GOT3 (cell line): ENCODE data around the gene IP6K2.
"Not testable (repeated sequence)": the region's sequence is repeated elsewhere in the genome, so short reads cannot be mapped to it uniquely, and the experiment has no call there.

Experiments
- DNase-seq: peaks from one replicate; lab custom pipeline; 2025; ENCODE audit warnings: mixed read lengths; lab: John Stamatoyannopoulos, UW

The IP6K2 gene, protein sequence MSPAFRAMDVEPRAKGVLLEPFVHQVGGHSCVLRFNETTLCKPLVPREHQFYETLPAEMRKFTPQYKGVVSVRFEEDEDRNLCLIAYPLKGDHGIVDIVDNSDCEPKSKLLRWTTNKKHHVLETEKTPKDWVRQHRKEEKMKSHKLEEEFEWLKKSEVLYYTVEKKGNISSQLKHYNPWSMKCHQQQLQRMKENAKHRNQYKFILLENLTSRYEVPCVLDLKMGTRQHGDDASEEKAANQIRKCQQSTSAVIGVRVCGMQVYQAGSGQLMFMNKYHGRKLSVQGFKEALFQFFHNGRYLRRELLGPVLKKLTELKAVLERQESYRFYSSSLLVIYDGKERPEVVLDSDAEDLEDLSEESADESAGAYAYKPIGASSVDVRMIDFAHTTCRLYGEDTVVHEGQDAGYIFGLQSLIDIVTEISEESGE

DNA sequence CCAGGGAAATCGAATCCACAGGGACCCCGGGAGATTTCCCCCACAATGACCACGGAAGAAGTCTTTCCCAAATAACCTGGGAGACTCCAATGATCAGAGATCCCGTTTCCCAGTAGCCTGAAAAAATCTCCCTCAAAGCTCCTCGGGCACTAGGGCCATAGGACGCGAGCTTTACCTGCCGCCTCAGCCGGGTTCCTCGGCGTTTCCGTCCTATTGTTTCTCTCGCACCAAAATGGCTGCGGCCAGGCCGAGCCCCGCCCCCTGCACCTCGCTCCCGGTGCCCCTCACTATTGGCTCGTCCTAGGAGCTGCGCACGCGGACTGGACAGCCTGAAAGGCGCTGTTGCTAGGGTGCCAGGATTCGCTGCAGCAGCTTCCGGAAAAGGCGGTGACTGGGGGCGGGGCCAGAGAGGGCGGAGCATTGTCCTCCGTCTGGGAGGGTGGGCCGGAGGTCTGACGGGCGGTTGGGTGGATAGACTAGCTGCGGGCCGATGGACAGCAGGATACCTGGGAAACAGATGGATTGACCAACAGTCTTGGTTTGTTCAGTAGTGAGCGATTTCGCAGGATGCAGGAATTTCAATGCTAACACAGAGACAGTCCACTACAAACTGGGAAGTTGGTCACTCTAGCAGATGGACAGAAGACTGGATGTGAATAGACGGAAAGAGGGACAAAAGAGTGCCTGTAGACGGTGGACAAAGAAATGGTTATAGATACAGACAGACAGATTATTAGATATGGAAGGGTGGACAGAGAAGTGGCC lies at the start of gene IP6K2:
IP6K2 (minus strand) TSS at position 240 of the 765 bp plus-strand sequence. CDS start 21,930 bp downstream, outside the sequence.
- DNase-seq, result peak; percentile 86

DNA sequence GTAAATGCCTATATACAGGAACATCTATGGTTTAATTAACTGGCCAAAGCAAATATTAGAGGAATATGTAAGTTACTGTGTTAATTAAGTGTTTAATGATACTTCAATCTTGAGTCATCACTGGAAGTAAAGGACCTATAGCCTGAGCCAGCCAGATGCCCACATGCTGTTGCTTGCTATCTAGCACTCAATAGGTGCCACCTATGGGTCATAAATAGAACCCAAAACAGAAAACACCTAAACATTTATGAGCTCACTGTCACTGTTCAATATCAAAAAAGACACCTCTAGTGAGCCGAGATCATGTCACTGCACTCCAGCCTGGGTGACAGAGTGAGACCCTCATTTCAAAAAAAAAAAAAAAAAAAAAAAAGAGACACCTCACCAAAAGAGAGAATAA lies 48.4 kb upstream of the IP6K2 start:
- DNase-seq, result no peak

DNA sequence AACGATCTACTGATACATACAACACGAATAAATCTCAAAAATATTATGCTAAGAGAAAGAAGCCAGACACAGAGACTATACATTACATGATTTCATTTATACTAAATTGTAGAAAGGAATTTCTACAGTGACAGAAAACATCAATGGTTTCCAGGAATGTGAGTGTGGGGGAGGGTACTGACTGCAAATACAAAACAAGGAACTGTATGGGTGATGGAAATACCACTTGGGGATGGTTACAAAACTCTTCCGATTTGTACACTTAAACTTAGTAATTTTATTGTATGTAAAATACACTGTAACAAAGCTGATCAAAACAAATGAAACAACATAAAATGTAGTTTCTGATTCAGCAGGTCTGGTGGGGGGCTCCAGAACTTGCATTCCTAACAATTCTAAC lies 45.8 kb upstream of the IP6K2 start:
- DNase-seq, result no peak

DNA sequence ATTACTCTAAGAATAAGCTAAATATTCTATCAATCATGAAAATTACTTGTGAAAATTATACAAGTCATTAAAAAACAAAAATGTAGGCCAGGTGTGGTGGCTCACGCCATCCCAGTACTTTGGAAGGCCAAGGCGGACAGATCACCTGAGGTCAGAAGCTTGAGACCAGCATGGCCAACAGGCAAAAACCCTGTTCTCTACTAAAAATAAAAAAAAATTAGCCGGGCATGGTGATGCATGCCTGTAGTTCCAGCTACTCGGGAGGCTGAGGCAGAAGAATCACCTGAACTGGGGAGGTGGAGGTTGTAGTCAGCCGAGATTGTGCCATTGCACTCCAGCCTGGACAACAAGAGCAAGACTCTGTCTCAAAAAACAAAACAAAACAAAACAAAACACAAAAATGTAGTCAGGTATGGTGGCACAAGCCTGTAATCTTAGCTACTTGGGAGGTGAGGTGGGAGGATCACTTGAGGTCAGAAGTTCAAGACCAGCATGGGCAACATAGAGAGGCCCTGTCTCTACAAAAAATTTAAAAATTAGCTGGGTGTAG lies 43.0 kb upstream of the IP6K2 start:
- not testable (repeated sequence) for DNase-seq

DNA sequence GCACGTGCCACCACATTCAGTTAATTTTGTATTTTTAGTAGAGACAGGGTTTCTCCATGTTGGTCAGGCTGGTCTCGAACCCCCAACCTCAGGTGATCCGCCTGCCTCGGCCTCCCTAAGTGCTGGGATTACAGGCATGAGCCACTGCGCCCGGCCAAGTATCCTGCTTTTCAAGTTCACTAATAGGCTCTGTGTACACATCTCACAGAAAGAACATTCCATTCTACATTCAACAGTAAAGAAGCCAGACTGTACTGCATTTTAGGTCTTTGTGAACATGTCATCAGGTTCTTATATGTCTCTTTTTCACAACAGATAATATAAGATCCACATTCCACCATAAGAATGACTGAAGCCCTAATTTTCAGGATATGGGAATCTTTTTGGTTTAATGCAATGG lies 42.5 kb upstream of the IP6K2 start:
- DNase-seq, result not testable (repeated sequence)

DNA sequence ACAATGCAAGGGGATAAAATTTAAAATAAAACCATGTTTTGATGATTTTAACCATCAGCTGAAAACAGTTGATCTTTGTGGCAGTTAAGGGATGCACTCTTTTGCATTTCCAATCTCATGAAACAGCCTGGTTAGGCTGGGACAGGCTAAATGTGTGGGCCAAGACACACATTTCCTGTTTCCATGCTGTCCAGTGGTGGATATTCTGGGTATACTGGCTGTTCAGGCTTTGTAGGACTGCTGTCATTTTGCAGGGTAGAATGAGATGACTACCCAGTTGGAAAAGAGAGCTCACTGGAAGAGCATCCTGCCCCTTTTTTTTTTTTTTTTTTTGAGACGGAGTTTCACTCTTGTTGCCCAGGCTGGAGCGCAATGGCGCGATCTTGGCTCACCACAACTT lies 42.0 kb upstream of the IP6K2 start:
- DNase-seq, result no peak

DNA sequence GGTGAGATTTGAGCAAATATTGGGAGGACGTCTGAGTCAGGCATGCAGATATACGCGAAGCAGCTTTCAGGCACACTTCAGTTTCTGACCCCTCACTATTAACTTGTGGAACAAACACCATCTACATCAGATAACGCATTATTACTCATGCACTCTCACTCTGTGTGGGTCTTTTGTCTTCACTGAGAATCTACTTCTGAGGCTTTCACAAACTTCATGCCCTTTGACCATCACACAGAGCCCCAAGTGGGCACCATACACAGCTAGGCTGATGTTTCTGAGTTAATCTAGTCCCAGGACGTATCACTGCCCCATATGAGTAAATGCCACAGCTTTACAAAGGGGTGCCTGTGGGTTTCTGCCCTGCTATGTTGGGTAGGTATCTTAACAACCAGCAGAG lies 39.6 kb upstream of the IP6K2 start:
- no peak for DNase-seq

DNA sequence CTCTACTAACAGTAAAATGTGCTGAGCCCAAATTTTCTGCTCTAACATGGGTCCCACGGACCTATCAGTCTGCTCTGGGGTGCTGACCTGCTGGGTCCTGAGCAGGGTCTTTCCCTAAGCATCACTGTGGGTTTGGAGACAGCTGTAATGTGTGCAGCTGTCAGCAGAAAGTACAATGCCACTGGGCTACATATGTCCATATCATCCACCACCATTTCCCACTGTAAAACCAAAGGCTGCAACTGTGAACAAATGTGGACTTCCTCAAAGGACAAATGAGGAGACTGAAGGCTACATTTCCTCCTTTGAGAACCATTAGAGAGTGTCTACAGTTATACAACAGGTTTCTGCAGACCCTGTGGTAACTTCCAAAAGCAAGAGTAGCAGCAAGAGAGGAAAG lies 33.8 kb upstream of the IP6K2 start:
- no peak for DNase-seq

DNA sequence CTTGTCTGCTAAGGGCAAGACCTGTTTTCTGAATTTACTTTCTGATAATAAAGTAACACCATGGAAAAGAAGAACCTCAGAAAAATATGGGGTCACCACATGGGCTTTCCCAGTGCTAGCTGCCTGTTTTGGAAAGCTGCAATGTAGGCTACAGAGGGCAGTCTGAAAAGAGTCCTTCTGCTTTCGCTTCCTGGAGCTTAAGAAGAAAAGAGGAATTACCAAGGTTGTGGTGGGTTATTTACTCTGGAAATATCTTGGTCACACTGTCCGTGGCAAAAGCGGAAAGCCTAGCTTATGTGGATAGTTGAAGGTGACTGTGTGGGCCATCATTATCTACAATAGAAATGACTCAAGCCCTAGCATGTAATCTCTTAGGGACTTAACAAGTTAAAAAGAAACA lies 31.7 kb upstream of the IP6K2 start:
- no peak for DNase-seq

DNA sequence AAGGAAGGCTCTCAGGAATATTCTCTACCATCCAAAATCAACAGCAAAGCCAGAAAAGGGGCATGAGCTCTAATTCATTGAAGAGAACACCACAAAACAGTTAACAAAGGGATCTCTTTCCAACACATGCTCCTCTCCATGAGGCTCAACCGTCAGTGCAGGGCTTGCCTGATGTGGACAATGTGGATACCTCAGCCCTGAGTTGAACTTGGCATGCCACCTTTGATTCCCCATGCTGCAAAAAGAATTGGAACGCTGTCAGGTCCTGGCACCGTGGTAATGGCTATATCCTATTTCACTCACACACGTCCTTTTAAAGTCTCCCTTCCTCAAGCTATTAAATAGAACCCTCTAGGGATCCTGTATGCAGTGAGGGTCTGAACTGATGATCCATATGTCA lies 30.7 kb upstream of the IP6K2 start:
- no peak for DNase-seq

DNA sequence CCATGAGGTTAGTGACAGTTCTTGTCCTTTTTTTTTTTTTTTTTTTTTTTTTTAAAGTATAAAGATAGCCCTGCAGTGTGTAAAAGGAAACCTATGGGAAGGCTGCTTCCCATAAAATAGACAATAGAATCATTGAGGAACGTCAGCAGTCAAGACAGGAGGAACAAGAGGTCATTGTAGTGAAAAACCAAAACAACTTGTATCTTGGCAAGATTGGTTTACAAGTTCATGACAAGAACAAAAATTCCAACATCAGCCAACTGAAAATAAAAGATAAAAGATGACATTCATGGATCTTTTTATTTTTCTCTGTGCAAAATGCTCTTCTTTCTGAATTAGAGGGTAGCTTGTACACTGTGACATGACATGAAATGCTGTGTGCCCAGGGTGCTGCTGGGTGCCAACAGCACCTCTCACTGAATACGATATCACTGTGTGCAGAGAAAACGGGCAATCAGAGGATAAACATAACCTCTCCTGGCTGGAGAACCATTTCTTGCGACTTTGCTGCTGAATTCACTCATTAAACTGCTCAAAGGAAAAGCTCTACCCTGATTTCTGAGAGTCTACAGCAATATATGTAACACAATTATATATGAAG lies 30.1 kb upstream of the IP6K2 start:
- DNase-seq, result no peak

DNA sequence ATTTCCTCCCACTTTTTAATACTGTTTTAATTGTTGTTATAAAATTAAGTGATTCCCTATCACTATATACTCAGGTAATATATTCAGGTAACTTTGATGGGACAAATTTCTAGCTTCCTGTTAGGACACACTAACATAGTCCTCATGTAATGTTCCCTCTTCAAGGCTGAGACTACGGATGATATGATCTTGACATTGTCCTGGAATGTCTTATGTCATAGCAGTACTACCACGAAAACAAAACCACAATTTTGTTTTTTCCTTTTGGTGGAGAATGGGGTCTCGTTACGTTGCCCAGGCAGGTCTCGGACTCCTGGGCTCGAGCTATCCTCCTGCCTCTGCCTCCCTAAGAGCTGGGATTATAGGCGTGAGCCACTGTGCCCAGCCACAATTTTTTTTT lies 26.8 kb upstream of the IP6K2 start:
- DNase-seq, result no peak

DNA sequence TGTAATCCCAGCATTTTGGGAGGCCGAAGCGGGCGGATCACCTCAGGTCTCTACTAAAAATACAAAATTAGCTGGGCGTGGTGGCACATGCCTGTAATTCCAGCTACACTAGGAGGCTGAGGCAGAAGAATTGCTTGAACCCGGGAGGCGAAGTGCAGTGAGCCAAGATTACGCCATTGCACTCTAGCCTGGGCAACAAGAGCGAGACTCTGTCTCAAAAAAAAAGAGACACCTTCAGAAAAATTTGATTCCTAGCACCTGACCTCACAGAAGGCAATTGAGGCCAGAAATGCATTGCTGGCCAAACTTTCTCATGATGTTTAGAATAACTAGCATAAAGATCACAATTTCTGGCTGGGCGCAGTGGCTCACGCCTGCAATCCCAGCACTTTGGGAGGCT lies 24.2 kb upstream of the IP6K2 start:
- DNase-seq, result not testable (repeated sequence)

DNA sequence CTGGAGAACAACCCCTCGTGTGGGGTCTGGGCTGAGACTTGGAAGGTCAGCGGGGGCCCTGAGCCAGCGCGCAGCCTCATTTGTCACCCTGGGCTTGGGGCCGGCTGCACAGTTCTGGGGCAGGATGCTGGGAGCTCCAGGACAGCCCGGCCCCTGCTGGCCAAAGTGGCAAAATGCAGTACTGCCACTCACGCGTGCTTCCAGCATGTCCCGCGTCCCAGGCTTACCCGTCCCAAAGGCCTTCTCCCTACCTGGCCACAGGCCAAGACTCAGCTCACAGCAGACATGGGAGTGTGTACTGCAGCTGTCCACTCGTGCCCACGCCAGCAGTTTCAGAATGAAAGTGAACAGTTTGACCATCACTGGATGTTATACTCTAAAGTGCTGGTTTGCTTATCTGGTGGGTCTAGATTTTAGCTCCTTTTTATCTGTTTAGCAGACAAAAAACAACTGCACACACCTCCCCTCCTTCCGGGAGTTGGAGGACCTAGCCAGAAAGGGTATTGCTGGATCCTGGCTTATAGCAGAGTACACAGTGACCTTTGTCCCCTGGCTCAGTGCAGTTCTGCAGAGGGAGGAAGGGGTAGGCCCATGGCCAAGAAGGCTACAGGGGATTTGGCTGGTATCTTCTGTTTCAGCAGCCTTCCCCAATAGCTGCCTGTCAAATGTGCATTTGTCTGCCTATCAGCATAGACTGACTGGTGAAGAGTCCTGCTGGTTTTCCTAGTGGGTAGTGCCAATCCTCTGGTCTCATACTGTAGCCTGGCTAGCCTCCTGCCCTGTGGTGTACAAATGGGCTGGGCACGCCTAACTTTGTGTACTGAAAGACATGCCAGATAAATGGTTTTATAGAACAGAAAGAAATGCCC lies 23.2 kb upstream of the IP6K2 start:
- DNase-seq, result no peak

DNA sequence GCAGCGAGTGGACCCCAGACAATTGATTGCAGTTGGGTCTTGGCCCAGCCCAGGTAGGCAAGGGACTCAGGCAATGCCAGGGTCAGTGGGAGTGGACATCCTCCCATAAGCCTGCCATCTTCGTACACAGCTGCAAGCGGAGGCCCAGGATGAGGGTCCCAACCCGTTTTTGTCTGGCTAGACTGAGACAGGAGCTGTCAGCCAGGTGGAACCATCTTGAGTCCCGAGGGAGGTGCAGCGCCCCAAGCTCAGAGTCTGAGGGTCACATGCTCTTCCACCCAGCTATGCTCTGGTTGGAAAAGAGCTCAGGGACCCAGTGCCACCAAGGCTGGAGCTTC lies 22.6 kb upstream of the IP6K2 start:
- no peak for DNase-seq

DNA sequence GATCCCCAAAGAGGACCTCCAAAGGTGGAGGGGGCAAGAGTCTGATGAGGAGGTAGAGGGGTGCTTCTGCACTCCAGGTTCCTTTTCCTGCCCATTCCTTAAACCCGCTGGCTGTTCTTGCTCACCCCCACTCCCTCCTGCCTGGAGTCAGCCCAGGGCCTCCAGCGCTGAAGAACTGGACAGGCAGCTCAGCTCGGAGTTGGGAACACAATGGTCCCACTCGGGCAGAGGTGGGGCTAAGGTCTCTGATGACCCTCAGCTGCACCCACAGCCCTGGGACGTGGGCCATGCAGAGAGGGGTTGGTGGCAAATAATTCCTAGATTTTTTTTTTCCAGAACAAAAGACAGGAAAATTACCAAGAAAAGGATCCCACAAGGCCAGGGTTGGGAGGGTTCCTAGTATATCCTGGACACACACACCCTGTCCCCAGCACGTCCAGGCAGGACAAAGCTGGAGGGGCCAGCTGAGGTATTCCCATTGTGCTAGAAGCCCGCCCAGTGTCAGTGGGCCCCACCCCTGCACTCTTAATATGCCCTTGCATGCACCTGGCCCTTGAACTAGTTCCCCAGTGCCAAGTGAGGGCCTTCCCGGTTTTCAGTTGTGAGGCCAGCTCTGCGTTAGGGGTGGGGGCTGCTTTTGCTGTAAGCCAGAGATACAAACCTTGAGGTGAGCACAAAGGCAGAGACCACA lies 22.1 kb upstream of the IP6K2 start:
- DNase-seq, result no peak

DNA sequence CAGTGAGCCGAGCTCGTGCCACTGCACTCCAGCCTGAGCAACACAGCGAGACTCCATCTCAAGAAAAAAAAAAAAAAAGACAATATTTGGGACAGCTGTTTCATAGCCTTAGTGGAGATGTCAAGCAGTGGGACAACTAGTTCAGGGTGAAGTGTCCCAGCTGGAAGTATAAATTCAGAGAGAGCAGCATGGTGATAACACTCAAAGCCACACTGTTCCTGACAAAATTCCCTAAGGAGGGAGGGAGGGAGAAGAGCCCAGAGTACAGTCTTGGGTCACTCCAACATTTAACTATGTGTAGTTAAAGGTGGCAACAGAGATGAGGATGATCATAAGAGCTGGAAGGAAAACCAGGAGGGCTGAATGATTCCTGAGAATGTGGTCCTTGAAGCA lies 21.1 kb upstream of the IP6K2 start:
- DNase-seq, result no peak

DNA sequence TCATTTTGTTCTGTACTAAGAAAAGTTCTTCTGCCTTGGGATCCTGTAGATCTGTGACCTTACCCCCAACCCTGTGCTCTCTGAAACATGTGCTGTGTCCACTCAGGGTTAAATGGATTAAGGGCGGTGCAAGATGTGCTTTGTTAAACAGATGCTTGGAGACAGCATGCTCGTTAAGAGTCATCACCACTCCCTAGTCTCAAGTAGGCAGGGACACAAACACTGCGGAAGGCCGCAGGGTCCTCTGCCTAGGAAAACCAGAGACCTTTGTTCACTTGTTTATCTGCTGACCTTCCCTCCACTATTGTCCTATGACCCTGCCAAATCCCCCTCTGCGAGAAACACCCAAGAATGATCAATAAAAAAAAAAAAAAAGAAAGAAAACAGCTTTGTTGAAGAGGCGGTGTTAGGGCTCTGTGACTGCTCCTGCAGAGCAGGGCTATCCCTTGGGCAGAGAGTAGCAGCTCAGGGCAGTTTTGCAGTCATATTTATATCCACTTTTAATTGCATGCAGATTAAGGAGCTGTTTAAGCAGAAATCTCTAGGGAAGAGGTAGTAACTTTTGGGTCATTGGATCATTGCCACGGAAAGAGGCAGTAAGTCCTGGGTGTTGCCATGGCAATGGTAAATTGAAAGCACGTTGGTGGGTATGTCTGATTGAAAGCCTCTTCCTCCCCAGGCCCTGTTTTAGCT lies 18.2 kb upstream of the IP6K2 start:
- not testable (repeated sequence) for DNase-seq

DNA sequence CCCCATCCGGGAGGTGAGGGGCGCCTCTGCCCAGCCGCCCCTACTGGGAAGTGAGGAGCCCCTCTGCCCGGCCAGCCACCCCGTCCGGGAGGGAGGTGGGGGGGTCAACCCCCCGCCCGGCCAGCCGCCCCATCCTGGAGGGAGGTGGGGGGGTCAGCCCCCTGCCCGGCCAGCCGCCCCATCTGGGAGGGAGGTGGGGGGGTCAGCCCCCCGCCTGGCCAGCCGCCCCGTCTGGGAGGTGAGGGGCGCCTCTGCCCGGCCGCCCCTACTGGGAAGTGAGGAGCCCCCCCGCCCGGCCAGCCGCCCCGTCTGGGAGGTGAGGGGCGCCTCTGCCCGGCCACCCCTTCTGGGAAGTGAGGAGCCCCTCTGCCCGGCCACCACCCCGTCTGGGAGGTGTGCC lies 17.5 kb upstream of the IP6K2 start:
- DNase-seq, result not testable (repeated sequence)

DNA sequence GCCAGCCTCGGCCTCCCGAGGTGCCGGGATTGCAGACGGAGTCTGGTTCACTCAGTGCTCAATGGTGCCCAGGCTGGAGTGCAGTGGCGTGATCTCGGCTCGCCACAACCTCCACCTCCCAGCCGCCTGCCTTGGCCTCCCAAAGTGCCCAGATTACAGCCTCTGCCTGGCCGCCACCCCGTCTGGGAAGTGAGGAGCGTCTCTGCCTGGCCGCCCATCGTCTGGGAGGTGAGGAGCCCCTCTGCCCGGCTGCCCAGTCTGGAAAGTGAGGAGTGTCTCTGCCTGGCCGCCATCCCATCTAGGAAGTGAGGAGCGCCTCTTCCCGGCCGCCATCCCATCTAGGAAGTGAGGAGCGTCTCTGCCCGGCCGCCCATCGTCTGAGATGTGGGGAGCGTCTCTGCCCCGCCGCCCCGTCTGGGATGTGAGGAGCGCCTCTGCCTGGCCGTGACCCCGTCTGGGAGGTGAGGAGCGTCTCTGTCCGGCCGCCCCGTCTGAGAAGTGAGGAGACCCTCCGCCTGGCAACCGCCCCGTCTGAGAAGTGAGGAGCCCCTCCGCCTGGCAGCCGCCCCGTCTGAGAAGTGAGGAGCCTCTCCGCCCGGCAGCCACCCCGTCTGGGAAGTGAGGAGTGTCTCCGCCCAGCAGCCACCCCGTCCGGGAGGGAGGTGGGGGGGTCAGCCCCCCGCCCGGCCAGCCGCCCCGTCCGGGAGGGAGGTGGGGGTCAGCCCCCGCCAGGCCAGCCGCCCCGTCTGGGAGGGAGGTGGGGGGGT lies 16.9 kb upstream of the IP6K2 start:
- not testable (repeated sequence) for DNase-seq
